ENCODE data around the gene ASB18.

DNA sequence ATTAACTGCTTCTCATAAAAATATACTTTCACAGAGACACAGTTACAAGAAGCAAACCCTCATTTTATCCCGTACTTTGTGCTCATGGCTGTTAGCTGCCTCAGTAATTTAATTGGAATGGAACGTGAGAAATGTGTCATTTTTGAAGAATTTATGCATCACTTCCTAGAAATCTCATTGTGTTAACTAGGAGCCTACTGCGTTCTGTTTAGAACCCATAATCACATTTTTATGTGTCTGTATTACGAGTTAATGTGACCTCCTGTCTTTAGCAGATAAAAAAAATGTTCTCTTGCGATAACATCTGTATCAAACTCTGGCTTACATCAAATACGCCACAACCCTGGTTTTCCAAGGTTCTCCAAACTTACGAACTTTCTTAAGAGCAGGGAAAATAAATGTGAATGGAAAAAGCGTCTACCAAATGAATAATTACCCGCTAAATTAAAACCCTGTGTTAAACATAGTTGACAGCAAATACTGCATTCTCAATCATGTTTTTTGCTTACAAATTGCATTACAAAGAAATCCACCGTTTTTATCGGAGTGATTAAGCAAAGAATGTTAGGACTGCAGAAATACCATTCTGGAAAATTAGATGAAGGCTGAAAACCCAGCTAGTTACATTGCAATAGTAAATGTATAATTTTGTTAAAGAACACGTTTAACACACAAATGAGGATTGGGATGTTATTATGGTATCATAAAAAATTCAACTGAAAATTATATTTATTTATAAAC, 84.0 kb downstream of the ASB18 start:
- TF ChIP-seq, protein P1, sequence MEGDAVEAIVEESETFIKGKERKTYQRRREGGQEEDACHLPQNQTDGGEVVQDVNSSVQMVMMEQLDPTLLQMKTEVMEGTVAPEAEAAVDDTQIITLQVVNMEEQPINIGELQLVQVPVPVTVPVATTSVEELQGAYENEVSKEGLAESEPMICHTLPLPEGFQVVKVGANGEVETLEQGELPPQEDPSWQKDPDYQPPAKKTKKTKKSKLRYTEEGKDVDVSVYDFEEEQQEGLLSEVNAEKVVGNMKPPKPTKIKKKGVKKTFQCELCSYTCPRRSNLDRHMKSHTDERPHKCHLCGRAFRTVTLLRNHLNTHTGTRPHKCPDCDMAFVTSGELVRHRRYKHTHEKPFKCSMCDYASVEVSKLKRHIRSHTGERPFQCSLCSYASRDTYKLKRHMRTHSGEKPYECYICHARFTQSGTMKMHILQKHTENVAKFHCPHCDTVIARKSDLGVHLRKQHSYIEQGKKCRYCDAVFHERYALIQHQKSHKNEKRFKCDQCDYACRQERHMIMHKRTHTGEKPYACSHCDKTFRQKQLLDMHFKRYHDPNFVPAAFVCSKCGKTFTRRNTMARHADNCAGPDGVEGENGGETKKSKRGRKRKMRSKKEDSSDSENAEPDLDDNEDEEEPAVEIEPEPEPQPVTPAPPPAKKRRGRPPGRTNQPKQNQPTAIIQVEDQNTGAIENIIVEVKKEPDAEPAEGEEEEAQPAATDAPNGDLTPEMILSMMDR (IDR thresholded peaks at IDR 0.05 in 8 of 11, conservative IDR thresholded peaks at IDR 0.05 in 3 of 11): no peak
- TF ChIP-seq POLR2A (IDR thresholded peaks at IDR 0.05) (no peak), POLR2AphosphoS5 (IDR thresholded peaks at IDR 0.05) (no peak)
